Endometrial microvascular endothelial cells (primary cell): Measurements from ENCODE around the gene ZBTB16. TPM values are rescaled to one million over a fixed set of nuclear protein-coding genes. Genes with fewer than 3 reads are reported as not detected.

Experiments used
- in situ Hi-C: cut with HindIII; loops from 2 replicates; pipeline ENCODE4 v1.10.0; 2017; ENCODE audit warnings: low sequenced_read_pairs, low pct_unique_long_range_greater_than_20kb; ENCODE audit errors: inconsistent ontology term
- total RNA-seq: library from RNA; depleted of rRNA; stranded (reverse); fragments of >200 nt; gene quantifications from one replicate; pipeline ENCODE4 v1.2.3, GENCODE V29; 2015; ENCODE audit errors: inconsistent ontology term

The ZBTB16 gene
- 25.9 TPM for total RNA-seq

GRCh38 chr11:114059278-114059983 is at the start of gene ZBTB16:
TSS of gene ZBTB16 (plus strand) at chr11:114059711. CDS start at chr11:114063301, 3,590 bp downstream.
- in situ Hi-C loops = no loop called here

- in situ Hi-C loops = no loop called here
Observed at GRCh38 chr11:114010931-114011330, 48.6 kb upstream of the ZBTB16 start.

GRCh38 chr11:114011443-114011842 is 48.1 kb upstream of the ZBTB16 start:
- in situ Hi-C loops = no loop called here

GRCh38 chr11:114015117-114015516 is 44.4 kb upstream of the ZBTB16 start:
- in situ Hi-C loops = no loop called here

GRCh38 chr11:114016986-114017385 is 42.5 kb upstream of the ZBTB16 start:
- in situ Hi-C loops = no loop called here

GRCh38 chr11:114017723-114018122 is 41.8 kb upstream of the ZBTB16 start:
- in situ Hi-C loops = no loop called here

GRCh38 chr11:114019046-114019445 is 40.5 kb upstream of the ZBTB16 start:
- in situ Hi-C loops = no loop called here

GRCh38 chr11:114019574-114019973 is 39.9 kb upstream of the ZBTB16 start:
- in situ Hi-C loops = no loop called here

GRCh38 chr11:114025329-114025907 is 34.1 kb upstream of the ZBTB16 start:
- in situ Hi-C loops = loop anchor here (25.0 kb wide), 1 partner anchor 237 kb away; no protein-coding TSS in a partner anchor

- in situ Hi-C loops = loop anchor here (25.0 kb wide), 1 partner anchor 236 kb away; no protein-coding TSS in a partner anchor
Observed at GRCh38 chr11:114026355-114026754, 33.2 kb upstream of the ZBTB16 start.

- in situ Hi-C loops = loop anchor here (25.0 kb wide), 1 partner anchor 235 kb away; no protein-coding TSS in a partner anchor
Observed at GRCh38 chr11:114027391-114027790, 32.1 kb upstream of the ZBTB16 start.

- in situ Hi-C loops = loop anchor here (25.0 kb wide), 1 partner anchor 234 kb away; no protein-coding TSS in a partner anchor
Observed at GRCh38 chr11:114027926-114028325, 31.6 kb upstream of the ZBTB16 start.

- in situ Hi-C loops = loop anchor here (25.0 kb wide), 1 partner anchor 231 kb away; no protein-coding TSS in a partner anchor
Observed at GRCh38 chr11:114031246-114031966, 28.1 kb upstream of the ZBTB16 start.

- in situ Hi-C loops = loop anchor here (25.0 kb wide), 1 partner anchor 230 kb away; no protein-coding TSS in a partner anchor
Observed at GRCh38 chr11:114031967-114032320, 27.6 kb upstream of the ZBTB16 start.

GRCh38 chr11:114033066-114033465 is 26.4 kb upstream of the ZBTB16 start:
- in situ Hi-C loops = loop anchor here (25.0 kb wide), 1 partner anchor 229 kb away; no protein-coding TSS in a partner anchor

GRCh38 chr11:114033572-114033971 is 25.9 kb upstream of the ZBTB16 start:
- in situ Hi-C loops = loop anchor here (25.0 kb wide), 1 partner anchor 229 kb away; no protein-coding TSS in a partner anchor

GRCh38 chr11:114034956-114035355 is 24.6 kb upstream of the ZBTB16 start:
- in situ Hi-C loops = loop anchor here (25.0 kb wide), 1 partner anchor 227 kb away; no protein-coding TSS in a partner anchor

- in situ Hi-C loops = loop anchor here (25.0 kb wide), 1 partner anchor 226 kb away; no protein-coding TSS in a partner anchor
Observed at GRCh38 chr11:114036147-114036811, 23.2 kb upstream of the ZBTB16 start.

- in situ Hi-C loops = loop anchor here (25.0 kb wide), 1 partner anchor 225 kb away; no protein-coding TSS in a partner anchor
Observed at GRCh38 chr11:114036958-114037357, 22.6 kb upstream of the ZBTB16 start.
